AG10803 (cell line): ENCODE measurements around the gene TECR.
"Not testable (repeated sequence)": the region's sequence is repeated elsewhere in the genome, so short reads cannot be mapped to it uniquely, and the experiment has no call there.

Experiments used
- DNase-seq: peaks from one replicate; pipeline ENCODE4 v3.0.0; 2010; ENCODE audit warnings: low read depth
- H3K4me3 ChIP-seq: 2 replicates; pipeline ENCODE4 v1.5.1; 2011; ENCODE audit warnings: mild to moderate bottlenecking, low read length, control low read depth
- CTCF ChIP-seq: conservative IDR thresholded peaks from 2 replicates; pipeline ENCODE4 v1.5.1; 2011; ENCODE audit warnings: mild to moderate bottlenecking, low read length, control low read depth, inconsistent platforms

Gene TECR

DNA sequence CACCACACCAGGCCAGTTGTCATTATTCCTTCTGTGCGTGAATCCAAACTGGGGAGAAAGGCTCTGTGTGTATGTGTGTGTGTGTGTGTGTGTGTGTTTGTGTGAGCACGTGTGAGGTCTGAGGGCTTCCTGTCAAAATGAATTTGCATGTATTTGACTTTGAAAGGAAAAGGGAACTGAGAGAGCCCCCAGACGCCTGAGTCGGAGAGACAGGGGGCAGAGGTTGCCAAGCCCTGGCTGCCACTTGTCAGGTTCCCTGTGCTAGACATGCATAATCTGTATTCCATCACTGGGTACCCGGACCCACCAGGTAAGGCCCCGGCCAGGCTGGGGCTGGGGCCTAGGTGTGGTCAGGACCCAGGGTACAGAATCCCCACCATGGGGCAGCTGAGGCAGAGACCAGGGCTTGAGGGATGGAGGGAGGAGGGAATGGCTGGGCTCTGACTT, 53.5 kb downstream of the TECR start, which contains the start of gene CLEC17A:
TSS of gene CLEC17A (plus strand) at position 191 of the 447 bp plus-strand sequence. CDS start at position 268, 77 bp downstream.
- DNase-seq, result no peak

DNA sequence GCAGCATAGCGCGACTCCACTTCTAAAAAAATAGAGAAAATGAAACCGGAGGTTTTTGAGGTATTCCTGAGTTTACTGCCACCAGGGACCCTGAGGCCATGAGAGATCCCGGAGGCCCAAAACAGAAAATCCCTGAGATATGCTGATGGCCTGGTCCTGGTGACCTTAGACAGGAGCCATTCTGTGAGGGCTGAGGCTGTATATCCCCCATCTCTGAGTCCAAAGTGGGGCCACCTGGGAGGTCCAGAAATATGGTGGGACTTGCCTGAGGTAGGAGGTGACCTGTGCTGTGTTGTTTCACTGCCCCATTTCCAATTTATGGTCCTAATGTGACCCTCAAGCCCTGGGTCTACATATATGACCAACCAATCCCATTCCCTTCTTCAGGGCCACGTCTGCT, 55.0 kb downstream of the TECR start:
- not testable (repeated sequence) for H3K4me3 ChIP-seq, DNase-seq

More for the DNA sequence above, 53.5 kb downstream of the TECR start, which contains the start of gene CLEC17A:
- H3K4me3 ChIP-seq, result no peak within 1 kb of the TSS
- no peak for TF ChIP-seq CTCF

GRCh38 chr19:14585187-14585586, 55.8 kb downstream of the TECR start:
- DNase-seq, result peak; percentile 3
- H3K4me3 ChIP-seq, result not testable (repeated sequence)

- DNase-seq, H3K4me3 ChIP-seq: not testable (repeated sequence)
These were observed 60.0 kb downstream of the TECR start for GRCh38 chr19:14589433-14589832.

DNA sequence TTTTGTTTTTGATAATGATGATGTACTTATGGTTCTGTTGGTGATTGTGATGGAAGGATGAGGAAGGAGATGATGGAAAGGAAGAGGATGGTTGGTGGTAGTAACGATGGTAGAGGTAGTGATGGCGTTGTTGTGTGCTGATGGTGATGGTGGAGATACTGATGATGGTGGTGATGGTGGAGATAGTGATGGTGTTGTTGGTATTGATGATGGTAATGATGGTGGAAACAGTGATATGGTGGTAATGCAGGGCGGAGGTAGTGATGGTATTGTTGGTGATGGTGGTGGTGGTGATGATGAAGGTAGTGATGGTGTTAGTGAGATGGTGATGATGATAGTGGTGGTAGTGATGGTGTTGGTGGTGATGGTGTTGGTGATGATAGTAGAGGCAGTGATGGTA, 66.2 kb downstream of the TECR start:
- no peak overlapping the region for H3K4me3 ChIP-seq
- DNase-seq, result no peak
- no peak for TF ChIP-seq CTCF

- TF ChIP-seq CTCF, result no peak
- DNase-seq, result no peak
These were observed 70.3 kb downstream of the TECR start for GRCh38 chr19:14599548-14600147.

DNA sequence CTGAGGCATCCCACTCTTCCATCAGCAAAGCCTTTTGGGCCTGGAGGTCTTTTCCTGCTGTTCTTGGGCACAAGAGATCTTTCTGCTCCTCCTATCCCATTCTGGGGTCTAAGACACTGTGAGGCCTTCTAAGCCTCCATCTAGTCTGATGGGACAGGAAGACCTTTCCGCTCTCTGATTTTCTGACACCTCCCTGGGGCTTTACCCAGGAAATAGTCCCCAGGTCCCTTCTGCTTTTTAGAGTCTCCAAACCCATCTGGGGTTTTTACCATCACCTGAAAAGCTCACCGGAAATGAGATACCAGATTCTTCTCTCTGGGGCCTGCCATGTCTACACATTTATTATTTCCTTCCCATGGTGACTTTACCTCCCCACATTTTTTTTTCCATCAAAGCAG, 74.6 kb downstream of the TECR start:
- TF ChIP-seq CTCF, result no peak
- no peak overlapping the region for H3K4me3 ChIP-seq
- no peak for DNase-seq

More at GRCh38 chr19:14599548-14600147, 70.3 kb downstream of the TECR start:
- no peak overlapping the region for H3K4me3 ChIP-seq

DNA sequence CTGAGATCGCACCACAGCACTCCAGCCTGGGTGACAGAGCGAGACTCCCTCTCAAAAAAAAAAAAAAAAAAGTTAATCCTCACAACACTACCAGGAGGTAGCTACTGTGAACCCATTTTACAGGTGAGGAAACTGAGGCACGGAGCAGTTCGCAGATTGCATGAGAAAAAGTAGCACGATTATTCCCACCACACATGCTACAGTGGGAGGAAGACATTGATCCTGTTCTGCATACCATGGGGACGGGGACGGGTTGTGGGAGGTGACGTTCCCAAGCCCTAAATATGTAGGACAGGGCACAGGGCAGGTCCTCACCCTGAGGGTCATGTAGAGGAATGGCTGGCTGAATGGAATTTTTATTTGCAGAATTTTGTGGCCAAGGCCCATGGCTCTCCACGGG, 77.2 kb downstream of the TECR start:
- DNase-seq, result no peak
- no peak overlapping the region for H3K4me3 ChIP-seq
- TF ChIP-seq CTCF, result no peak

- no peak for TF ChIP-seq CTCF
- H3K4me3 ChIP-seq, result no peak overlapping the region
- DNase-seq, result no peak
These were observed 81.7 kb downstream of the TECR start for GRCh38 chr19:14611051-14611450.

- not testable (repeated sequence) for H3K4me3 ChIP-seq, DNase-seq
These were observed 82.8 kb downstream of the TECR start for GRCh38 chr19:14612242-14612641.
